SK-N-SH (cell line): ENCODE data around the gene CDCA8. TPM values are rescaled to one million over a fixed set of nuclear protein-coding genes. Genes with fewer than 3 reads are reported as not detected.

Experiments
- CTCF ChIA-PET: fragments of 300-600, 350-600 bp; formaldehyde crosslinking; extraction: SDS; loops from one replicate; lab custom pipeline; 2021; lab: Yijun Ruan, JAX
- POLR2A ChIA-PET: fragments of 350-600 bp; sonication (Branson Sonifier 250); formaldehyde crosslinking; extraction: SDS; loops from one replicate; lab custom pipeline; 2020; ENCODE audit warnings: antibody characterized with exemption, inconsistent platforms; lab: Yijun Ruan, JAX
- DNase-seq: peaks from one replicate; pipeline ENCODE4 v3.0.0; 2012
- H2AFZ ChIP-seq: fragments of 200-600 bp; sonication (generic); 2 replicates; pipeline ENCODE4 v1.8.1; 2016; ENCODE audit warnings: antibody characterized with exemption, mild to moderate bottlenecking, low read depth
- H3F3A ChIP-seq: fragments of 200-600 bp; sonication (generic); replicated peaks from 2 replicates; pipeline ENCODE3; 2016; ENCODE audit warnings: antibody characterized with exemption, mild to moderate bottlenecking; ENCODE audit not compliant: insufficient read depth
- H3K27ac ChIP-seq, 2 experiments: fragments of 200-500 bp in 1 of 2; fragments of 200-600 bp in 1 of 2; sonication (Bioruptor generic) in 1 of 2; sonication (generic), shearing (Covaris generic) in 1 of 2; 2 replicates each; pipeline versions ENCODE4 v1.5.1 to v1.6.1; 2014 to 2016; ENCODE audit warnings: low read depth in 2 of 2, inconsistent platforms in 1 of 2, low read length in 1 of 2, mild to moderate bottlenecking in 1 of 2, mixed read lengths in 1 of 2
- H3K27me3 ChIP-seq: fragments of 200-600 bp; sonication (generic), shearing (Covaris generic); 2 replicates; pipeline ENCODE4 v1.6.1; 2016; ENCODE audit warnings: mixed run types; ENCODE audit not compliant: insufficient read depth
- H3K36me3 ChIP-seq, 2 experiments: fragments of 200-500 bp in 1 of 2; fragments of 200-600 bp in 1 of 2; sonication (Bioruptor generic) in 1 of 2; sonication (generic) in 1 of 2; replicated peaks in 1 of 2; 2 replicates each; pipeline versions ENCODE3 to v1.5.1; 2014 to 2016; ENCODE audit warnings: low read length in 1 of 2, mild to moderate bottlenecking in 1 of 2; ENCODE audit not compliant: insufficient read depth in 2 of 2, control insufficient read depth in 1 of 2
- H3K4me1 ChIP-seq, 2 experiments: fragments of 200-500 bp in 1 of 2; fragments of 200-600 bp in 1 of 2; sonication (Bioruptor generic) in 1 of 2; sonication (generic), shearing (Covaris generic) in 1 of 2; 2 replicates each; pipeline versions ENCODE4 v1.5.1 to v1.6.1; 2014 to 2016; ENCODE audit warnings: low read depth in 1 of 2, low read length in 1 of 2, mixed run types in 1 of 2; ENCODE audit not compliant: insufficient read depth in 2 of 2, control insufficient read depth in 1 of 2
- H3K4me2 ChIP-seq: fragments of 200-600 bp; sonication (generic), shearing (Covaris generic); 2 replicates; pipeline ENCODE4 v1.6.1; 2017; ENCODE audit warnings: mixed run types
- H3K4me3 ChIP-seq, 2 experiments: fragments of 200-500 bp in 1 of 2; fragments of 200-600 bp in 1 of 2; sonication (Bioruptor generic) in 1 of 2; sonication (generic), shearing (Covaris generic) in 1 of 2; 2 replicates each; pipeline versions ENCODE4 v1.5.1 to v1.8.1; 2014 to 2016; ENCODE audit warnings: low read depth in 2 of 2, inconsistent platforms in 1 of 2, low read length in 1 of 2, mild to moderate bottlenecking in 1 of 2, mixed read lengths in 1 of 2, moderate library complexity in 1 of 2
- H3K79me2 ChIP-seq: fragments of 200-600 bp; sonication (generic); 2 replicates; pipeline ENCODE4 v1.8.1; 2017; ENCODE audit warnings: mild to moderate bottlenecking; ENCODE audit not compliant: insufficient read depth
- H3K9ac ChIP-seq: fragments of 200-600 bp; sonication (generic); 2 replicates; pipeline ENCODE4 v1.6.1; 2017; ENCODE audit warnings: mixed run types
- H3K9me2 ChIP-seq: fragments of 200-600 bp; sonication (generic); 2 replicates; pipeline ENCODE4 v1.6.1; 2017; ENCODE audit warnings: mixed run types
- H3K9me3 ChIP-seq: fragments of 200-600 bp; sonication (generic); 2 replicates; pipeline ENCODE4 v1.6.1; 2017; ENCODE audit warnings: mixed run types, mild to moderate bottlenecking, moderate library complexity
- H4K20me1 ChIP-seq: fragments of 200-600 bp; sonication (generic); 2 replicates; pipeline ENCODE4 v1.6.1; 2017; ENCODE audit warnings: mild to moderate bottlenecking, mixed run types; ENCODE audit not compliant: insufficient read depth
- EP300 ChIP-seq, 2 experiments: IDR thresholded peaks; 2 replicates each; pipeline versions ENCODE4 v1.4.0 to v1.6.1; 2012; ENCODE audit warnings: borderline replicate concordance in 1 of 2, low read depth in 1 of 2, low read length in 1 of 2
- EZH2phosphoT487 ChIP-seq: fragments of 200-600 bp; sonication (generic); IDR thresholded peaks from 2 replicates; pipeline ENCODE4 v1.6.1; 2017; ENCODE audit warnings: low read depth, mixed run types, mild to moderate bottlenecking, antibody characterized with exemption, moderate library complexity, borderline replicate concordance
- JUND ChIP-seq: IDR thresholded peaks from 2 replicates; pipeline ENCODE4 v1.4.0; 2012
- NFIC ChIP-seq: IDR thresholded peaks from 2 replicates; pipeline ENCODE4 v1.4.0; 2012; ENCODE audit warnings: borderline replicate concordance
- NRF1 ChIP-seq: IDR thresholded peaks from 2 replicates; pipeline ENCODE4 v1.6.1; 2012; ENCODE audit warnings: low read depth, mild to moderate bottlenecking, low read length
- POLR2AphosphoS5 ChIP-seq: IDR thresholded peaks from 2 replicates; pipeline ENCODE4 v1.6.1; 2012; ENCODE audit warnings: low read depth, low read length
- RAD21 ChIP-seq: IDR thresholded peaks from 2 replicates; pipeline ENCODE4 v1.6.1; 2012; ENCODE audit warnings: mild to moderate bottlenecking, low read length
- SIN3A ChIP-seq: IDR thresholded peaks from 2 replicates; pipeline ENCODE4 v1.6.1; 2012; ENCODE audit warnings: low read depth, mild to moderate bottlenecking, low read length, moderate library complexity, borderline replicate concordance
- SMC3 ChIP-seq: IDR thresholded peaks from 2 replicates; pipeline ENCODE4 v1.6.1; 2012; ENCODE audit warnings: low read depth, low read length, improper control_type of control experiment
- USF1 ChIP-seq: IDR thresholded peaks from 2 replicates; pipeline ENCODE4 v1.4.0; 2012; ENCODE audit warnings: low read depth, borderline replicate concordance
- ZBTB33 ChIP-seq: IDR thresholded peaks from 2 replicates; pipeline ENCODE4 v1.4.0; 2012; ENCODE audit warnings: low read depth, borderline replicate concordance
- WGBS: methylation state at CpG from one replicate; pipeline ENCODE4 v1.1.6; 2017; ENCODE audit warnings: low lambda C conversion rate; 5-methylcytosine and 5-hydroxymethylcytosine counted together
- polyA plus RNA-seq, 3 experiments: library from polyadenylated mRNA; depleted of rRNA; stranded (reverse); fragments of >200 nt; gene quantifications; 2 replicates each; pipeline ENCODE4 v1.2.3, GENCODE V29; 2012
- TF ChIP-seq, protein P1 (sequence below): IDR thresholded peaks from 2 replicates; pipeline ENCODE4; 2012
- TF ChIP-seq, protein P2 (sequence below): fragments of 150-350 bp; IDR thresholded peaks from 2 replicates; pipeline ENCODE4 v1.6.1; 2017; ENCODE audit warnings: antibody characterized with exemption, low read length, low read depth, borderline replicate concordance
- TF ChIP-seq, protein P3 (sequence below): fragments of 200-600 bp; sonication (generic); IDR thresholded peaks from 2 replicates; pipeline ENCODE4 v1.6.1; 2017; ENCODE audit warnings: antibody characterized with exemption, mild to moderate bottlenecking, moderate library complexity

The CDCA8 gene
- polyA plus RNA-seq, 1 of the 3 experiments (the other 2 are of a cell fraction), result 22.9 TPM

DNA sequence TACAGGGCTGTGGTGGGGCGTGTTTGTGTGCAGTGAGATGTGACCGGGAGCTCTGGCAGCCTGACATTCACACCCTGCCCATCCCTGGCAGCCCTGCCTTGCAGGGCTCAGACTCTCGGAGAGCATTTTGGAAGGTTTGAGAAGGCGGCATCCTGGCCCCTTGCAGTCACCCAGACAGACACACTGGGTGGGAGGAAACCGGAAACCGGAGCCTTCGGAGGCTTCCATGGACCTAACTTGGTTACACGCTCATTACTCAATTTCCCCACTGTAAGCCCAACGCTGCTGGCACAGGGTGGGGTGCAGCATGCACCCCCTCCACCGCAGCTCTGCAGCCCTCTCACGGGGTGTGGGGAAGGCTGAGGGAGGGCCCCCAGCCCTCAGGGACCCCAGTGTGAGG, 35.4 kb upstream of the CDCA8 start:
- no peak for DNase-seq
- POLR2A ChIA-PET, result no interaction called here
- 66% methylated on average over 8 of the region's 11 CpGs for WGBS
- H3K9ac ChIP-seq, result no peak overlapping the region
- H2AFZ ChIP-seq, result no peak overlapping the region
- H3K36me3 ChIP-seq, result no peaks in the 10 kb centered on the region
- H3K4me2 ChIP-seq, result no peak overlapping the region
- no peaks in the 10 kb centered on the region for H4K20me1 ChIP-seq
- peaks cover 0 to 12% of the 10 kb centered on the region in 2 experiments; a peak in 1 of 4 replicates for H3K4me1 ChIP-seq
- no peaks in the 10 kb centered on the region for H3K79me2 ChIP-seq
- H3K4me3 ChIP-seq, result no peak overlapping the region
- H3K27me3 ChIP-seq, result no peaks in the 10 kb centered on the region
- no peak overlapping the region for H3K27ac ChIP-seq
- TF ChIP-seq NRF1, result no peak
- no peak for TF ChIP-seq EP300 (IDR thresholded peaks at IDR 0.05; ENCODE audit: borderline replicate concordance in 1 of 2, low read depth in 1 of 2, low read length in 1 of 2)
- TF ChIP-seq ZBTB33, result no peak
- TF ChIP-seq, protein P1, sequence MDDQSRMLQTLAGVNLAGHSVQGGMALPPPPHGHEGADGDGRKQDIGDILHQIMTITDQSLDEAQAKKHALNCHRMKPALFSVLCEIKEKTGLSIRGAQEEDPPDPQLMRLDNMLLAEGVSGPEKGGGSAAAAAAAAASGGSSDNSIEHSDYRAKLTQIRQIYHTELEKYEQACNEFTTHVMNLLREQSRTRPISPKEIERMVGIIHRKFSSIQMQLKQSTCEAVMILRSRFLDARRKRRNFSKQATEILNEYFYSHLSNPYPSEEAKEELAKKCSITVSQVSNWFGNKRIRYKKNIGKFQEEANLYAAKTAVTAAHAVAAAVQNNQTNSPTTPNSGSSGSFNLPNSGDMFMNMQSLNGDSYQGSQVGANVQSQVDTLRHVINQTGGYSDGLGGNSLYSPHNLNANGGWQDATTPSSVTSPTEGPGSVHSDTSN, result no peak
- TF ChIP-seq RAD21, result no peak
- TF ChIP-seq, protein P2, sequence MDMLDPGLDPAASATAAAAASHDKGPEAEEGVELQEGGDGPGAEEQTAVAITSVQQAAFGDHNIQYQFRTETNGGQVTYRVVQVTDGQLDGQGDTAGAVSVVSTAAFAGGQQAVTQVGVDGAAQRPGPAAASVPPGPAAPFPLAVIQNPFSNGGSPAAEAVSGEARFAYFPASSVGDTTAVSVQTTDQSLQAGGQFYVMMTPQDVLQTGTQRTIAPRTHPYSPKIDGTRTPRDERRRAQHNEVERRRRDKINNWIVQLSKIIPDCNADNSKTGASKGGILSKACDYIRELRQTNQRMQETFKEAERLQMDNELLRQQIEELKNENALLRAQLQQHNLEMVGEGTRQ, result no peak
- no peak for TF ChIP-seq POLR2AphosphoS5
- TF ChIP-seq USF1, result no peak
- TF ChIP-seq SIN3A, result no peak
- no peaks in the 10 kb centered on the region for H3K9me2 ChIP-seq
- no peaks in the 10 kb centered on the region for H3F3A ChIP-seq
- H3K9me3 ChIP-seq, result no peaks in the 10 kb centered on the region
- CTCF ChIA-PET, result no interaction called here

DNA sequence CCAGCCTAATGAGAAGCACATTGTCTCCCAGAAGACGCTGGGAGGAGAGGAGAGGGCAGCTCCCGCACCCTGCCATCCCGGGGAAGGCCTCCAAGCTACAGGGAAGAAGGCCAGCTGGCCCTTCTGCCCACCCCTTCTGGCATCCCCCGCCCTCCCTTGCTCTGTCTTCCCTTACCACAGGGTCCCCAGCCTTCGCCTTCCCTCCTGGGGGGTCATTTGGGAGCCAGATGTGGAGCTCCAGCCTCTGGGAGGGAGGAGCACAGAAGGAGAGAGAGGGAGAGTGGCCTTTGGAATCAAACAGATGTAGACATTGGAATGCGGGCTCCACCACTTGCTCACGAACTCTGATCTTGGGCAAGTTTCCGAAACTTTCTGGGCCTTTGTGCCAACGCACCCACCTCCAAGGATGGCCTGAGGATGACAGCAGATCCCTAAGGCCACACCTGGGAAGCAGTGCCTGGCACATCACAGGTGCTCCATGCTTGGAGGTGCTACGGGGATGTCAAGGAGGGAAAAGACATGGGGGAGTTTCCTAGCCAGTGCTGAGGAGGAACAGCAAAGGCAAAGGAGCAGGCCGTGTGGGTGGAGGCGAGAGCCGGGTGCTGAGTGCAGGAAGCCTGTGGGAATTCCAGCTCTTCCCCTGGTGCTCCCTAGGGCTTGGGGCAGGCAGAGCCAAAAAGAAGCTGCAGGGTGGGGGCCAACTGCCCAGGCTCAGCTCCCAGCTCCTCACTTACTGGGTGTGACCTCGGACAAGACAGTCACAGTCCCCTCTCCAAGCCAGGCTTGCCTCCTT, 34.5 kb upstream of the CDCA8 start:
- 66% methylated on average over 14 of the region's 14 CpGs for WGBS
- H2AFZ ChIP-seq, result no peak overlapping the region
- no peaks in the 10 kb centered on the region for H3F3A ChIP-seq
- no peaks in the 10 kb centered on the region for H3K27me3 ChIP-seq
- H3K36me3 ChIP-seq, result no peaks in the 10 kb centered on the region
- no peak overlapping the region for H3K4me3 ChIP-seq
- no peaks in the 10 kb centered on the region for H3K9me3 ChIP-seq
- ChIA-PET POLR2A (no interaction called here), CTCF (interaction anchor here (0.9 to 1.4 kb wide), 2 partner anchors 24 to 55 kb away, joined by 3 read pairs; no protein-coding TSS in a partner anchor)
- no peak overlapping the region for H3K4me2 ChIP-seq
- H3K4me1 ChIP-seq, result peaks cover 0 to 15% of the 10 kb centered on the region in 2 experiments; a peak in 1 of 4 replicates
- H4K20me1 ChIP-seq, result no peaks in the 10 kb centered on the region
- no peaks in the 10 kb centered on the region for H3K79me2 ChIP-seq
- no peak overlapping the region for H3K27ac ChIP-seq
- no peak for DNase-seq
- no peaks in the 10 kb centered on the region for H3K9me2 ChIP-seq
- H3K9ac ChIP-seq, result no peak overlapping the region
- TF ChIP-seq EZH2phosphoT487 (no peak), NFIC (no peak), ZBTB33 (no peak), NRF1 (no peak), JUND (no peak), RAD21 (no peak), SMC3 (no peak)
- TF ChIP-seq, protein P2, result no peak
- TF ChIP-seq, protein P3, sequence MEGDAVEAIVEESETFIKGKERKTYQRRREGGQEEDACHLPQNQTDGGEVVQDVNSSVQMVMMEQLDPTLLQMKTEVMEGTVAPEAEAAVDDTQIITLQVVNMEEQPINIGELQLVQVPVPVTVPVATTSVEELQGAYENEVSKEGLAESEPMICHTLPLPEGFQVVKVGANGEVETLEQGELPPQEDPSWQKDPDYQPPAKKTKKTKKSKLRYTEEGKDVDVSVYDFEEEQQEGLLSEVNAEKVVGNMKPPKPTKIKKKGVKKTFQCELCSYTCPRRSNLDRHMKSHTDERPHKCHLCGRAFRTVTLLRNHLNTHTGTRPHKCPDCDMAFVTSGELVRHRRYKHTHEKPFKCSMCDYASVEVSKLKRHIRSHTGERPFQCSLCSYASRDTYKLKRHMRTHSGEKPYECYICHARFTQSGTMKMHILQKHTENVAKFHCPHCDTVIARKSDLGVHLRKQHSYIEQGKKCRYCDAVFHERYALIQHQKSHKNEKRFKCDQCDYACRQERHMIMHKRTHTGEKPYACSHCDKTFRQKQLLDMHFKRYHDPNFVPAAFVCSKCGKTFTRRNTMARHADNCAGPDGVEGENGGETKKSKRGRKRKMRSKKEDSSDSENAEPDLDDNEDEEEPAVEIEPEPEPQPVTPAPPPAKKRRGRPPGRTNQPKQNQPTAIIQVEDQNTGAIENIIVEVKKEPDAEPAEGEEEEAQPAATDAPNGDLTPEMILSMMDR, result no peak
